ENCODE data around the gene PPP2R5A.
"Not testable (repeated sequence)": the region's sequence is repeated elsewhere in the genome, so short reads cannot be mapped to it uniquely, and the experiment has no call there.

PPP2R5A gene

GRCh38 chr1:212302745-212303383, 17.7 kb downstream of the PPP2R5A start:
- no peak for DNase-seq

GRCh38 chr1:212305342-212305741, 20.1 kb downstream of the PPP2R5A start:
- no peak for DNase-seq

GRCh38 chr1:212305984-212306452, 20.8 kb downstream of the PPP2R5A start:
- not testable (repeated sequence) for DNase-seq

GRCh38 chr1:212309967-212310366, 24.8 kb downstream of the PPP2R5A start:
- DNase-seq: no peak

- no peak for DNase-seq
Observed at GRCh38 chr1:212310383-212310782, 25.2 kb downstream of the PPP2R5A start.

GRCh38 chr1:212311836-212312497, 26.8 kb downstream of the PPP2R5A start:
- no peak for DNase-seq

- no peak for DNase-seq
Observed at GRCh38 chr1:212313616-212314015, 28.4 kb downstream of the PPP2R5A start.

GRCh38 chr1:212315184-212315583, 30.0 kb downstream of the PPP2R5A start:
- no peak for DNase-seq

GRCh38 chr1:212315907-212316306, 30.7 kb downstream of the PPP2R5A start:
- no peak for DNase-seq

- DNase-seq: no peak
Observed at GRCh38 chr1:212317916-212318315, 32.7 kb downstream of the PPP2R5A start.

GRCh38 chr1:212321031-212321430, 35.8 kb downstream of the PPP2R5A start:
- not testable (repeated sequence) for DNase-seq

GRCh38 chr1:212323066-212323465, 37.9 kb downstream of the PPP2R5A start:
- DNase-seq: no peak

GRCh38 chr1:212326541-212326940, 41.3 kb downstream of the PPP2R5A start:
- no peak for DNase-seq

- no peak for DNase-seq
Observed at GRCh38 chr1:212328248-212328647, 43.0 kb downstream of the PPP2R5A start.

GRCh38 chr1:212329105-212329504, 43.9 kb downstream of the PPP2R5A start:
- no peak for DNase-seq

GRCh38 chr1:212341090-212341489, 55.9 kb downstream of the PPP2R5A start:
- DNase-seq: no peak

- DNase-seq: no peak
Observed at GRCh38 chr1:212344905-212345304, 59.7 kb downstream of the PPP2R5A start.

- no peak for DNase-seq
Observed at GRCh38 chr1:212346601-212347000, 61.4 kb downstream of the PPP2R5A start.

GRCh38 chr1:212351588-212352362, 66.6 kb downstream of the PPP2R5A start:
- no peak for DNase-seq

- DNase-seq: no peak
Observed at GRCh38 chr1:212353181-212353580, 68.0 kb downstream of the PPP2R5A start.

GRCh38 chr1:212354464-212354863, 69.3 kb downstream of the PPP2R5A start:
- DNase-seq: no peak

GRCh38 chr1:212355230-212355969, 70.2 kb downstream of the PPP2R5A start:
- no peak for DNase-seq

All from right forelimb (tissue), 1 donor.